CD4-positive, alpha-beta T cell (primary cell): ENCODE data around the gene HDAC10. TPM values are rescaled to one million over a fixed set of nuclear protein-coding genes. Genes with fewer than 3 reads are reported as not detected.

Experiments
- ATAC-seq: fragments of 200-7000 bp; cut with Tn5 transposase; one replicate; pipeline ENCODE4 v1.10.0; 2022; ENCODE audit warnings: mild to moderate bottlenecking; ENCODE audit not compliant: poor library complexity
- CTCF ChIA-PET: fragments of 350-600 bp; sonication (Branson Sonifier 250); formaldehyde crosslinking; loops from one replicate; lab custom pipeline; 2021; ENCODE audit warnings: antibody characterized with exemption, inconsistent platforms; lab: Charles Lee
- POLR2A ChIA-PET: fragments of 350-600 bp; sonication (Branson Sonifier 250); formaldehyde crosslinking; loops from one replicate; lab custom pipeline; 2021; ENCODE audit warnings: antibody characterized with exemption, inconsistent platforms; lab: Charles Lee
- DNase-seq, 14 experiments: peaks; one replicate each; pipeline ENCODE4 v3.0.0-alpha.2; 2013 to 2020; ENCODE audit warnings: mixed read lengths in 2 of 14
- H3K27ac ChIP-seq, 2 donors: one replicate each; pipeline versions ENCODE4 v1.5.1 to v1.7.0; 2013; ENCODE audit warnings: low read length in 2 of 2, low read depth in 1 of 2, mild to moderate bottlenecking in 1 of 2
- H3K27me3 ChIP-seq, 2 experiments: 1 replicate in 1 of 2; 2 replicates in 1 of 2; pipeline versions ENCODE4 v1.6.1 to v1.7.0; 2013; ENCODE audit warnings: low read length in 2 of 2, control low read depth in 1 of 2, mild to moderate bottlenecking in 1 of 2, moderate library complexity in 1 of 2; ENCODE audit not compliant: insufficient read depth in 2 of 2, control insufficient read depth in 1 of 2
- H3K36me3 ChIP-seq: one replicate; pipeline ENCODE4 v1.6.1; 2013; ENCODE audit warnings: low read length, control low read depth; ENCODE audit not compliant: insufficient read depth
- H3K4me1 ChIP-seq: one replicate; pipeline ENCODE4 v1.6.1; 2013; ENCODE audit warnings: low read length, control low read depth; ENCODE audit not compliant: insufficient read depth
- H3K4me3 ChIP-seq: one replicate; pipeline ENCODE4 v1.5.1; 2013; ENCODE audit warnings: mild to moderate bottlenecking, low read length, moderate library complexity
- H3K9me3 ChIP-seq, 2 experiments: 1 replicate in 1 of 2; 2 replicates in 1 of 2; pipeline versions ENCODE4 v1.6.1 to v1.7.0; 2013; ENCODE audit warnings: low read length in 2 of 2, mild to moderate bottlenecking in 2 of 2, control low read depth in 1 of 2, moderate library complexity in 1 of 2; ENCODE audit not compliant: control insufficient read depth in 1 of 2, insufficient read depth in 1 of 2
- H3K27ac Mint-ChIP-seq: one replicate; pipeline ENCODE4 v1.8.0; 2020; ENCODE audit warnings: mixed read lengths
- H3K27me3 Mint-ChIP-seq: one replicate; pipeline ENCODE4 v1.8.0; 2021; ENCODE audit warnings: mixed read lengths
- H3K36me3 Mint-ChIP-seq: one replicate; pipeline ENCODE4 v1.8.0; 2021; ENCODE audit warnings: low read depth, mixed read lengths
- H3K4me1 Mint-ChIP-seq: one replicate; pipeline ENCODE4 v1.8.0; 2021; ENCODE audit warnings: low read depth, mixed read lengths
- H3K4me3 Mint-ChIP-seq: one replicate; pipeline ENCODE4 v1.8.0; 2020; ENCODE audit warnings: mild to moderate bottlenecking, mixed read lengths
- H3K9me3 Mint-ChIP-seq: one replicate; pipeline ENCODE4 v1.8.0; 2020; ENCODE audit warnings: mixed read lengths
- intact Hi-C, 2 experiments: fragments of 100-400 bp; cut with DNase I in 1 of 2; cut with micrococcal nuclease in 1 of 2; formaldehyde crosslinking; loops; one replicate each; pipeline versions ENCODE4 v1.15.1 to v1.9.0; 2023 to 2025; cut with DNase I, micrococcal nuclease
- total RNA-seq, 174 experiments: library from RNA in 2 of 174; stranded (reverse) in 2 of 174; gene quantifications; one replicate each; pipeline ENCODE4 v1.2.3 and lab custom pipeline; 2021 to 2026
- TF ChIP-seq, protein P1 (sequence below): fragments of 200-600 bp; IDR thresholded peaks from one replicate; pipeline ENCODE4 v1.8.0; 2022; ENCODE audit warnings: antibody characterized with exemption, mild to moderate bottlenecking

The HDAC10 gene
- total RNA-seq, 2 experiments from 2014 or later = 87.3 to 88.7 TPM

DNA sequence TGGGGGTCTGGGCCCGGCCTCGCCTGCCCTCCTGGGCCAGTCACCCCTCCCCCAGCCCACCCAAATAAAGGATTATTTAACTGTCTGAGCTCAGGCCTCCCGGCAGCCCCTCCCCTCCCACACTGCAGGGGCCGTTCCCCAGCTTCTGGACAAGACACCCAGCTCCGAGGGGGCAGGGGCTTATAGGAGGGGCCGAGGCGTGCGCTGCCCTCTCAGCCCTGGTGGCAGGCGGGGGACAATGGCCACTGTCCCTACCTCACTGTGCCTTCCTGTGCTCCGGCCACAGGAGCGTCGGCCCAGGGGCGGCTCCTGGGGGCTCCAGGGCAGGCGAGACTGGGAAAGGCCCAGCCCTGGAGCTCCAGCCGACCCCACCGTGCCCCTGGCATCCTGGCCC, 52.4 kb downstream of the HDAC10 start:
- no peak overlapping the region for H3K4me3 Mint-ChIP-seq
- H3K4me3 ChIP-seq = no peak overlapping the region
- H3K27me3 Mint-ChIP-seq = no peaks in the 10 kb centered on the region
- ChIA-PET POLR2A (no interaction called here), CTCF (no interaction called here)
- TF ChIP-seq, protein P1, sequence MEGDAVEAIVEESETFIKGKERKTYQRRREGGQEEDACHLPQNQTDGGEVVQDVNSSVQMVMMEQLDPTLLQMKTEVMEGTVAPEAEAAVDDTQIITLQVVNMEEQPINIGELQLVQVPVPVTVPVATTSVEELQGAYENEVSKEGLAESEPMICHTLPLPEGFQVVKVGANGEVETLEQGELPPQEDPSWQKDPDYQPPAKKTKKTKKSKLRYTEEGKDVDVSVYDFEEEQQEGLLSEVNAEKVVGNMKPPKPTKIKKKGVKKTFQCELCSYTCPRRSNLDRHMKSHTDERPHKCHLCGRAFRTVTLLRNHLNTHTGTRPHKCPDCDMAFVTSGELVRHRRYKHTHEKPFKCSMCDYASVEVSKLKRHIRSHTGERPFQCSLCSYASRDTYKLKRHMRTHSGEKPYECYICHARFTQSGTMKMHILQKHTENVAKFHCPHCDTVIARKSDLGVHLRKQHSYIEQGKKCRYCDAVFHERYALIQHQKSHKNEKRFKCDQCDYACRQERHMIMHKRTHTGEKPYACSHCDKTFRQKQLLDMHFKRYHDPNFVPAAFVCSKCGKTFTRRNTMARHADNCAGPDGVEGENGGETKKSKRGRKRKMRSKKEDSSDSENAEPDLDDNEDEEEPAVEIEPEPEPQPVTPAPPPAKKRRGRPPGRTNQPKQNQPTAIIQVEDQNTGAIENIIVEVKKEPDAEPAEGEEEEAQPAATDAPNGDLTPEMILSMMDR = no peak
- DNase-seq (peak in 1 of 14 experiments; percentile 31), ATAC-seq (no peak)
- H3K27ac ChIP-seq = peak overlapping the region in 1 of 2 donors; percentile 17
- no peaks in the 10 kb centered on the region for H3K9me3 ChIP-seq
- H3K4me1 ChIP-seq = peaks cover 39% of the 10 kb centered on the region
- no peaks in the 10 kb centered on the region for H3K27me3 ChIP-seq
- H3K36me3 ChIP-seq = peaks cover 46% of the 10 kb centered on the region
- intact Hi-C loops = loop anchor here in 1 of 2 experiments (10.0 kb wide), 1 partner anchor 264 kb away; no protein-coding TSS in a partner anchor
- H3K4me1 Mint-ChIP-seq = peaks cover 13% of the 10 kb centered on the region
- H3K27ac Mint-ChIP-seq = no peak overlapping the region
- H3K9me3 Mint-ChIP-seq = no peaks in the 10 kb centered on the region
- peaks cover 40% of the 10 kb centered on the region for H3K36me3 Mint-ChIP-seq

GRCh38 chr22:50197856-50198623, 53.0 kb downstream of the HDAC10 start:
- Histone ChIP-seq H3K4me3 (no peak overlapping the region), H3K36me3 (peaks cover 49% of the 10 kb centered on the region), H3K9me3 (no peaks in the 10 kb centered on the region), H3K4me1 (peaks cover 45% of the 10 kb centered on the region), H3K27ac (no peak overlapping the region), H3K27me3 (no peaks in the 10 kb centered on the region)
- ChIA-PET CTCF (no interaction called here), POLR2A (no interaction called here)
- peaks cover 34% of the 10 kb centered on the region for H3K36me3 Mint-ChIP-seq
- no peak for ATAC-seq
- no peaks in the 10 kb centered on the region for H3K9me3 Mint-ChIP-seq
- DNase-seq = peak in 1 of 14 experiments; percentile 38
- intact Hi-C loops = loop anchor here in 1 of 2 experiments (10.0 kb wide), 1 partner anchor 263 kb away; no protein-coding TSS in a partner anchor
- peak overlapping the region; percentile 14 for H3K27ac Mint-ChIP-seq
- H3K27me3 Mint-ChIP-seq = no peaks in the 10 kb centered on the region
- peaks cover 10% of the 10 kb centered on the region for H3K4me1 Mint-ChIP-seq
- TF ChIP-seq, protein P1 = no peak
- peak overlapping the region; percentile 65 for H3K4me3 Mint-ChIP-seq

DNA sequence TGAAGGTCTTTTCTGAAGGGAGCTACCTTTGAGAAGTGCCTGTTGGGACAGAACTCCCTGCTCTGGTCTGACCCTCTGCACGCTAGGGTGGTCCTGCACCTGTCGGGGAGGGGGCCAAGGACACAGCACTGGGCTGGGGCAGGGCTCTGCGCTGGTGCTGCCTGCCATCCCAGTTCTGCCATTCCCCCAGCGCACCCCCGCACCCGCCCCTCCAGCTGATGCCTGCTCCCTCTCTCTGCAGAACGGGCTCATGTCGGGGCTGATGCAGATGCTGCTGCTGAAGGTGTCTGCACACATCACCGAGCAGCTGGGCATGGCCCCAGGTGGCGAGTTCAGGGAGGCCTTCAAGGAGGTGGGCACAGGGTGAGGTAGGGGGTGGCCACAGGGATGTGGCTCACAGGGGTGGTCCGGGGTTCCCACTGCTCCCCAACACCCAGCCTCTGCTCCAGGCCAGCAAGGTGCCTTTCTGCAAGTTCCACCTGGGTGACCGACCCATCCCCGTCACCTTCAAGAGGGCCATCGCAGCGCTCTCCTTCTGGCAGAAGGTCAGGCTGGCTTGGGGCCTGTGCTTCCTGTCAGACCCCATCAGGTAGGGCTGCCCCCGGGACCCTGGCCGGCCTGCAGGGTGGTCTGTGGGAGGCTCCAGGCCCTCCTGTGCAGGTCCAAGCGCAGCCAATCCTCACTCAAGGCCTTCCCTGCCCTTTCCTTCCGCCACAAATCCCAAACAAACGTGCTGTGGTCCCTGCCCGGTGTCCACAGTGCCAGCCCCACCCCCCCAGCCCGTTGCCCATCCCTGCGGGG, 53.9 kb downstream of the HDAC10 start:
- Mint-ChIP-seq H3K36me3 (peaks cover 41% of the 10 kb centered on the region), H3K9me3 (no peaks in the 10 kb centered on the region), H3K27ac (no peak overlapping the region), H3K4me1 (peaks cover 13% of the 10 kb centered on the region), H3K4me3 (no peak overlapping the region), H3K27me3 (no peaks in the 10 kb centered on the region)
- Histone ChIP-seq H3K27ac (peak overlapping the region in 1 of 2 donors; percentile 2), H3K9me3 (no peaks in the 10 kb centered on the region), H3K4me1 (peaks cover 48% of the 10 kb centered on the region), H3K4me3 (no peak overlapping the region), H3K27me3 (no peaks in the 10 kb centered on the region), H3K36me3 (peaks cover 50% of the 10 kb centered on the region)
- intact Hi-C loops = loop anchor here in 1 of 2 experiments (10.0 kb wide), 1 partner anchor 262 kb away; no protein-coding TSS in a partner anchor
- ChIA-PET CTCF (no interaction called here), POLR2A (no interaction called here)
- ATAC-seq (no peak), DNase-seq (no peak)
- TF ChIP-seq, protein P1 = no peak
